GM19463 (cell line): ENCODE results near the gene SLC15A1.
"Not testable (repeated sequence)": the region's sequence is repeated elsewhere in the genome, so short reads cannot be mapped to it uniquely, and the experiment has no call there.

Experiments used
- ATAC-seq: cut with Tn5 transposase; IDR thresholded peaks from one replicate; pipeline ENCODE4 v1.9.1; 2021; ENCODE audit warnings: mild to moderate bottlenecking, moderate library complexity; ENCODE audit not compliant: unreplicated experiment

SLC15A1 gene

DNA sequence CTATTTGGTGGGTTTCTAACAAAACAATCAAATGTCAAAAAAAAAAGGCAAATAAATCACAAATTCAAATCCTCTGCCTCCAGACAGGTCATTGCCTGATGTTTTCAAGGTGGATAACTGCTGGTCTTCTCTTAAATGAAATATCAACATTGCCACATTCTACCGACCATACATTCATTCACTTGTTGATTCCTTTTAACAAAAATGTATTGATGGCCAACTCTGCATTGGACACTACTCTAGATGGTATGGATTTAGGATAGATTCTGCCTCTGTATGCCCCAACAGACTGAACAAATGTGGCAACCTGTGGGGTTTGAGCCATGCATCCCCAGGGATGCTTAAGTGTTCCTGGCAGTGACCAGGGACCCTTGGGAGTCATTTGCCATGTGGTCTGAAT is 88.0 kb downstream of the SLC15A1 start:
- ATAC-seq: no peak

DNA sequence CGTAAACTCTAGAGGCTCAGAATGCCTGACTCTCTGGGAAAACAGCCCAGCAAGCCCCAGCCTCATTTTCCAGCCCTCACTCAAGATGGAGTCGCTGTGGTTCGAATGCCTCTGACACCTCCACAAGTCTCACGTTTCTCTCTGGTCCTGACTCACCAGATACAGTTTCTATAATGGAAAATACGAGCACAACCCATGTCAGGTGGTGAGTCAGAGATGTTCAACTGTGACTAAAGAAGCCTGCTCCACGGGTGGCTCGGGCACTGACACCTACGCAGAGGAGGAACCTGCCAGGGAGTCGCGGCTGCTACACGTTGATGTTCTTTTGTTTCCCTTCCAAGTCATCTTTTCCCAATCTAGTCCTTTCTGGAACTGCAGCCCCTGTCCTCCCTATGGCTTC is 88.4 kb downstream of the SLC15A1 start:
- peak; percentile 59 for ATAC-seq

DNA sequence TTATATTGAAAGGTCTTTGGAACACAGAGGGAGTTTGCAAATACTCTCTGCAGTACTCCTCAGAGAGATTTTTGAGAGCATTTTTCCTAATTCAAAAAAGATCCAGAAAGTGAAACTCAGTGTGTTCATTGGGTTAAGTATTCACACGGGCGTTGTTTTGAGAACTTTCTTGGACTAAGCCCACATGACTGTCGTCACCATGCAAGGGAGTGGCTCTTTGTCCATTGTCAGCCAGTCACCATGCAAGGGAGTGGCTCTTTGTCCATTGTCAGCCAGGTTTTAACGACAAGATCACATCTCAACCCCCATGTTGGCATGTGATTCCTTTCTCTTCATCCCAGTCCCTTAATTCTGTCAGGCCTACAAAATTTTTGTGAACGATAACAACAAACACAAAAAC is 94.3 kb downstream of the SLC15A1 start:
- ATAC-seq: no peak

GRCh38 chr13:98657506-98658085 is 94.9 kb downstream of the SLC15A1 start:
- ATAC-seq: no peak

- no peak for ATAC-seq
These were observed 96.2 kb downstream of the SLC15A1 start for GRCh38 chr13:98656223-98656622.

- peak; percentile 98 for ATAC-seq
These were observed 98.9 kb downstream of the SLC15A1 start for GRCh38 chr13:98653463-98653985.

DNA sequence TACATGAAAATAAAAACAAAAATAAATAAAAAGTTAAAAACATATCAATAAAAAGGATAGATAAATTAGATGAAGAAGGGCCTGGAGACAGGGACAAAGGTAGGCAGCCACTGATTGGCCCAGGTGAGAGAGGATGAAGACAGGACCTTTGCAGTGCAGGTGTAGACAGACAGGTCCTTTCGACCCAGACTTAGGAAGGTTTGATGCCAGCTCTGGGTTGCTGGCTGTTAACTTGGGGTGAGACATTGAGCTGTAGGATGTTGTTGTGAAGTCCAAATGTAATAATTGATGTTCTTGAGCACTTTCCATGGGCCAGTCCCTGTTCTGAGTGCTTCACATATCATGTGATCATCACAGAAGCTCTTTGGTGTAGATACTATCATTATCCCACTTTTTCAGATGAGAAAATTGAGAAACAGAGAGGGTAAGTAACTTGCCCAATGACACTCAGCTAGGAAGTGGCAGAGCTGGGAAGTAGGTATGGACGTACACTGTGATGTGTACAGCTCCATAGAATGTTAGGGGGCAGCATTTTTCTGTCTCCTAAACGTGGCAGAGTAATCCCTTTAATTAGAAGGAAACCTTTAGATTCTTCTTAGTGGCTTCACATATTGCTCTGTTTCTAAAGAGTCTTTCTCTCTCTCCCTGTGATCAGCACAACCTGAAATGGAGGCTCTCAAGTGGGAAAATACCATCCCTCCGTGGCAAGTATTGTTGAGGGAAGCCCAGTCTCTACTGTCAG is 99.6 kb downstream of the SLC15A1 start:
- ATAC-seq: no peak

DNA sequence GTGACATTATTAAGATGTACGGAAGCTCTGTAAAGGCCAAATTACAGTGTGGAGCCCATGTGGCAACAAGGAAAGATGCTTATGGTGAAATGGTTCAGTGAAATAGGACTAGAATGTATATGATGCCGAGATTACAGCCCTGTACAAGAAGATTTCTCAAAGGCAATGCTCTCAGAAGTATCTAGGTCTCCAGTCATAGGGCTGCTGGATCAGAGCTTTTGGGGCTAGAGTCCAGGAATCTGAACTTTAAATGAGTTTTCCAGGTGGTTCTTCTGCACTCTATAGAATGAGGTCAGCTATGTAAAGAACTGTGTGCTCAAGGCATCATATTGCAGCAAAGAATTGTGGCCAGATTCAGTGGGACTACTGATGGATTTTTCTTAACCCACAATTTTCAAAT is 100.2 kb downstream of the SLC15A1 start:
- ATAC-seq: no peak

- ATAC-seq: no peak
These were observed 100.7 kb downstream of the SLC15A1 start for GRCh38 chr13:98651744-98652143.

- ATAC-seq: no peak
These were observed 101.9 kb downstream of the SLC15A1 start for GRCh38 chr13:98650396-98651107.

DNA sequence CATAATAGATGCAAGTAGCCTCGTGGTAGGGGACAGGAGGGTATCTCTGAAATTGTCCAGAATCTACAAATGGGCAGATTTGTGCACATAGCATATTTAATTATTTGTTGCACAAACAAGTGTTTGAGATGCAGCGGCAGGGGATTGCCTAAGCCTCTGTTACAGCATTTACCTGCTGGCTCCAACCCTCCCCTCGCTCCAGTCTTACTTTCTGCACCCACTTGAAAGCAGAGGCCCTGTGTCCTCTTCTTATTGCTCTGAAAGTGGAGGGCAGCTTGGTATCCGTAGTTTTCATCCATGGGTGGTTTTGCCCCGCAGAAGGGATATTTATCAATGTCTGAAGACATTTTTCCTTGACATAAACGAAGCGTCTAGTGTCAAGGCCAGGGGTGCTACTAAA is 102.6 kb downstream of the SLC15A1 start:
- no peak for ATAC-seq

DNA sequence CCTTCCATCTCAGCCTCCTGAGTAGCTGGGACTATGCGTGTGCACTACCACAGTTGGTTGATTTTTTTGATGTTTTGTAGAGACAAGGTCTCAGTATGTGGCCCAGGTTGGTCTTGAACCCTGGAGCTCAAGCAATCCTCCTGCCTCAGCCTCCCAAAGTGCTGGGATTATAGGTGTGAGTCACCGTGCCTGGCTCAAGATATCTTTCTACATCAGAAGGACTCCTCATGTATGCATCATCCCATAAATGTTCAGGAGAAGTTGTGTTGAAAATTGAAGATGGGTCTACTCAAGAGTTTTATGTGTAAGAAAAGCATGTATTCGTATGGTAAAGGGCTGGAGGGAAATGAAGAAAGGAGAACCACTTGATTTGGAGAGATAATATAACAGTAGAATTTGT is 103.8 kb downstream of the SLC15A1 start:
- no peak for ATAC-seq

GRCh38 chr13:98648141-98648540 is 104.3 kb downstream of the SLC15A1 start:
- ATAC-seq: no peak

DNA sequence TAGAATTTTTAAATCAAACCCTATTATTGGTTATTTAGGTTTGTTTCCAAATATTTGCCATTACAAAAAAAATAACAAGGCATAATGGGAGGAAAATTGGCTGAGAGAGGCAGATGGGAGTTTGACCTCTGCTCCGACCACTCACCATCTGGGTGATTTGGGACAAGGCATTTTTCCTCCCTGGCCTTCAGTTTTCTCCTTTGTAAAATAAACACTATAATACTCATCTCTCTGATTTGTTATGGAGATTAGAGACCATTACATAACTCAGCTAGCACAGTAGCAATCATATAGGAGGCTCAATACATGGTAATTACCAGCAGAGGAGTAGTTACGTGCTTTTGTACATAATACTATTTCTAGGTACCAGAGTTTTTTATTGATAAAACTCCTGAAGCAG is 105.4 kb downstream of the SLC15A1 start:
- no peak for ATAC-seq

DNA sequence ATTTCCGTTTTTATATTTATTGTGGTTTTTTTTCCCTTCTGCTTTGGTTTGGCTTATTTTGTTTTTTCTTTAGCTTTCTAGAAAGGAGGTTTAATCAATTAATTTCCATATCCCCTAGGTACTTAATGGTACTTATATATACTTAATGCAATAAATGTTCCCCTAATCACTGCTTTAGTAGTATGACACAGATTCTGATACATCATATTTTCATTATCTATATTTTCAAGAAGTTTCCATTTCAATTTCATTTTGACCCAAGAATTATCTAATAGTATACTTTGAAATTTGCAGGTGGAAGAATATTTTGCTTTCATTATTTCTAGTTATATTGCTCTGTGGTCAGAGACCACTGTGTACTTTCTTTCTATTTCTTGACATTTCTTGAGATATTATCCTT is 109.0 kb downstream of the SLC15A1 start:
- no peak for ATAC-seq

DNA sequence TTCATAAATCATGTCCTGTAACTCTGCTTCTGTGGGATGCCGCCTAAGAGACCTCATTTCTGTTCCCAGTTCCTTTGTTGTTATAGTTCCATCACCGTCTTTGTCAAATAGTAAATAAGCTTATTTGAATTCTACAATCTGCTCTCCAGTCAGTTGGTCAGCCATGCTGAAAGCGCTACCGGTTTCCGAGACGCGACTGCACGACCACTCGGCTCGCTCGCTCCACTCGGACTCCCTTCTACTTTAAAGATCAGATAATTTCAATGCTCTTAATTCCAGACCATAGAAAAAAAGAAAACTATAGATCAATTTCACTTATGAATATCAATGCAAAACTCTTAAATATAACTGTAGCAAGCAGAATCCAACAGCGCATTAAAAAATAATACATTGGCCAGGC is 111.4 kb downstream of the SLC15A1 start:
- ATAC-seq: no peak

DNA sequence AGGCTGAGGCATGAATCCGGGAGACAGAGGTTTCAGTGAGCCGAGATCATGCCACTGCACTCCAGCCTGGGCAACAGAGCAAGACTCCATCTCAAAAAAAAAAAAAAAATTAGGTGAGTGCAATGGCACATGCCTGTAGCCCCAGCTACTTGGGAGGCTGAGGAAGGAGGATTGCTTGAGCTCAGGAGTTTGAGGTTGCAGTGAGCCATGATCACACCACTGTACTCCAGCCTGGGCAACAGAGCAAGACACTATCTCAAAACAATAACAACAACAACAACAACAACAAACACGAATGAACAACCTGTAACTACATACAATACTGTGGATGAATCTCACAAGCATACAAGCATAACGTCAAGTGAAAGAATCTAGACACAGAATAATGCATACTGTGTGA is 112.7 kb downstream of the SLC15A1 start:
- ATAC-seq: not testable (repeated sequence)

DNA sequence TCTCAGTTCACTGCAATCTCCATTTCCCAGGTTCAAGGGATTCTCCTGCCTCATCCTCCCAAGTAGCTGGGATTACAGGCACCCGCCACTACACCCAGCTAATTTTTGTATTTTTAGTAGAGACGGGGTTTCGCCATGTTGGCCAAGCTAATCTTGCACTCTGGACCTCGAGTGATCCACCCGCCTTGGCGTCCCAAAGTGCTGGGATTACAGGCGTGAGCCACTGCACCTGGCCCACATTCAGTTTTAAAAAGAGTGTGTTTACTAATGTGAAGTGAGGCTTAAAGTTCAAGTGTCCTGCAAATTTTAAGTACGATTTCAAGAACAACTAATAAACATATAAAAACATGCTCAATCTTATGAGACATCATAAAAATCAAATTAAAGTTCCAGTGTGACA is 114.1 kb downstream of the SLC15A1 start:
- not testable (repeated sequence) for ATAC-seq
